Activated CD8-positive, alpha-beta memory T cell treated with anti-CD3 and anti-CD28 coated beads, Interleukin-2, amount 50 U/mL, for 24 hours (primary cell): ENCODE results near the gene MEIS3.
A peak's percentile ranks its signal among the peaks of the same experiment; 100 is the strongest.

Experiments used
- DNase-seq: peaks from one replicate; pipeline ENCODE4 v3.0.0-alpha.2; 2020; ENCODE audit errors: extremely low read depth

Gene MEIS3

GRCh38 chr19:47419030-47419783, at the start of gene MEIS3:
Gene MEIS3 (minus strand): TSS chr19:47419527. CDS start chr19:47419081, 446 bp downstream.
- DNase-seq, result no peak

GRCh38 chr19:47467914-47468313, 48.6 kb upstream of the MEIS3 start:
- DNase-seq, result no peak

- no peak for DNase-seq
Measured at GRCh38 chr19:47465957-47466356, 46.6 kb upstream of the MEIS3 start.

DNA sequence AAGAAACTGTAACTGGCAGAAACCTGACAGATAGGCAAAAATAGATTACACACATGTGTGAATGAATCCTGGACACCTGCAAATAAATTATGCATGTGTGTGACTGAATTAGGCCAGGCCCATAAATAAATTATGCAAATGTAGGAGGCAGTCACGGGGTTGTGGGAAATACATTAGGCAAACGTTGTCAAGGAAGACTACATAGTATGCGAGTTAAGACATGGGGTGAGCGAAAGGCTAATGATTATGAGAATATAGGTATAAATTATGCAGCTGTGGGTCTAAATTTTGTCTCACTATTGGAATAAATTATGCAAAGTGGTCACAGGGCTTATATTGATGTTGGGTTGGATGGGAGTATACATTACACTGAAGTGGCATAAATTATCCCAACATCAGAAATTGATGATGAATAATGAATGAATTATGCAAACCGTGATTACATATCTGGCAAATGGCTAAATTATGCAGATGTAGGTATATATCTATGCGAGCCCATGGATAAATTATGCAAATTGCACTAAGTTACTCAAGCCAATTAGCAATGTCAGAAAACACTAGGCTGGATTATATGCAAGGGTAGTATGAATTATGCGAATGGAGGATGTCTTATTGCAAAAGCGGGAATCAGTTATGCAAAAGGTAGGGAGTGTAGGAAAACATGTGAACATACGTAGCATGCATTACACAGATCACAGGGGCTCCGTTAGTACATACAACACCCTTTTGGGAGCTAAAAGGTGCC, 45.5 kb upstream of the MEIS3 start:
- no peak for DNase-seq

GRCh38 chr19:47461876-47462275, 42.5 kb upstream of the MEIS3 start:
- DNase-seq, result no peak

GRCh38 chr19:47459477-47459876, 40.1 kb upstream of the MEIS3 start:
- DNase-seq, result no peak

DNA sequence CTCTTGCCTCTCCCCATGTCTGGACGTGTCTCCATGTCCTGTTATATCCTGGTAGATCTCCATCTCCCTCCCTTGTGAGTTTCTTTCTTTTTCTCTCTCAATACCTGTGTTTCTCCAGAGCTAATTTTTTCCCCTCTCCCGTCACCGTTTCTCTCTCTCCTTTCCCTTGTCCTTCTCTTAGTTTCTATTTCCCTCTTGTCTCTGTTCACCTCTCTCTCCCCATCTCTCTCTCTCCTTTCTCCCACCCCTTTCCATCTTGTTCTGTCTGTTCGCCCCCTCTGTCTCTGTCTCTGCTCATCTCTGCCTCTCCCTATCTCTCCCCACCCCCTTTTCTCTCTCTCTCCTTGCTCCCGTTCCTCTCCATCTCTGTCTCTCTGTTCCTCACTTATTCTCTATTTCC, 39.3 kb upstream of the MEIS3 start:
- DNase-seq, result no peak

DNA sequence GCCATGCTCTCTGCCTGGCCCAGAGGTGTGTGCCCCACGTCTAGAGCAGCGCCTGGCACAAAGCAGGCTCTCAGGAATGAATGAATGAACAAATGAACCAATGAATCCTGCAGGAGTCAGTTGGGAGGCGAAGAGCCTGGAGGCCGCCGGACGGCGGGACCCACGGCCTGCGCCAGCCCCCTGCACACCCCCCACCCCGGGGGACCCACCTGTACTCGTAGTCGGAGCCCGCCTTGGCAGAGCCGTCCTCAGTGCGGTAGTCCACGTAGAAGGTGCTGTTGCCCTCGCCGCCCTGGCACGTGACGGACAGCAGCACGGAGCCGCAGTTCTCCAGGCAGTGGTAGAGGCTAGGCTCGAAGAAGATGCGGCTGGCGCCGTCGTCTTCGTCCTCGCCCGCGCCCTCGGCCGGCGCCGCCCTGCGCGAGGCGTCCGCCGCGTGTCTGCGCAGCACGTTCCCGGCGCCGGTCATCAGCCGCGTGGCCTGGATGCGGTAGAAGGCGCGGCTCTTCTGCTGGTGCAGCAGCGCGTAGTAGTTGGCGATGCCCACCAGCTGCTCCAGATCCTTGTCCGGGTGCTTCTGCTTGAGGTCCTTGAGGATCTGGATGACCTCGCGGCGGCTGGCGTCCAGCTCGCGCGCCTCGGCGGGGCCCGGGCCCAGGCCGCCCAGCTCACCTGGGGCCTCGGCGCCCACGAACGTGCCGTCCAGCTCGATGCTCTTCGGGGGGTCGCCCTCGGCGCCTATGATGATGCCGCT, 37.6 kb upstream of the MEIS3 start:
- no peak for DNase-seq

GRCh38 chr19:47450478-47450877, 31.2 kb upstream of the MEIS3 start:
- DNase-seq, result no peak

DNA sequence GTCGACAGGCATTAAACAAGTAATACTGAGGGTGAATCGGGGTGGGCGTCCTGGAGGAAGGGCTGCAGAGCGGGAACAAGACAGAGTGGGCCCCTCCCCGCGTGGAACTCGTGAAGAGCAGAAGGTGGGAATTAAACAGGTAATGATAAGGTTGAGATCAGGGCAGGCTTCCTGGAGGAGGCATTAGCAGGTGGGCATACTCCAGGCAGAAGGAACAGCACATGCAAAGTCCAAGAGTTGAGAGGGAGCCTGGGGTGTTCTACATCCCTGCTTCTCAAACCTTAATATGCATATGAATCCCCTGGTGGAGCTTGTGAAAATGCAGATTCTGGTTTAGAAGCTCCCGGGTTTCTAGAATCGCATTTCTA, 29.0 kb upstream of the MEIS3 start:
- DNase-seq, result no peak

DNA sequence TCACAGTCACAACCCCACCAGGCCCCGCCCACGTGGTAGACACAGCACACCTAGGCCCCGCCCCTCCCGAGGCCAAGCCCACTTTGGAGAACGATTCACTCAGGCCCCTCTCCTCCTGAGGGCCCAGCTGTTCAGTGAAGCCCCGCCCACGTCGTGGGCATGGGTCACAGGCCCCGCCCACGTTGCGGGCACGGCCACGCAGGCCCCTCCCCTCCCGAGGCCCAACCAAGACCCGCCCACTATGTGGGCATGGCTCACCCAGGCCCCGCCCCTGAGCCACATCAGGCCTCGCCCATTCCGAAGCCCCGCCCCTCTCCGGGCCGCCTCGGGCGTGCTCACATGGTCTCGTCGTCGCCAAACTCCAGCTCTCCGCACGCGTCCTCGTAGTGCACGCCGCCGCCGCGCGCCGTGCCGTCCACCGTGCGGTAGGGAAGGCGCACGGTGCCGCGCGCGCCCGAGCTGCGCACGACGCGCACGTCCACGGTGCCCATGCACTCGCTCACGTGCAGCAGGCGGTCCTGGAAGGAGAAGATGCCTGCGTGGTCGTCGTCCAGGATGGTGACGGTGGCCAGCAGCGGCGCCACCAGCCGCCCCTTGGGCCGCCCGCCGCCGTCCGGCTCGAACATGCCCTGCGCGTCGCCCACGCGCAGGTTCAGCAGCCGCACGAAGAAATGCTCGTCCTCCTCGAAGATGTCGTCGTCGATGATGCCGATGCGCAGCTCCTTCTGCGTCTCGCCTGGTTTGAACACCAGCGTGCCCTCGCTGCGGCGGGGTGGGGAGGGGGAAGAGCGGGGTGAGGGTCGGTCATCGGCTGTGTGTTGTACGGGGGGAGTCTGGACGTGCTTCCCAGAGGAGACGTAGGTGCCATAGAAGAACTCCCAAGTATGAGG, 28.4 kb upstream of the MEIS3 start:
- no peak for DNase-seq

GRCh38 chr19:47446534-47447469, 27.5 kb upstream of the MEIS3 start:
- DNase-seq, result no peak

DNA sequence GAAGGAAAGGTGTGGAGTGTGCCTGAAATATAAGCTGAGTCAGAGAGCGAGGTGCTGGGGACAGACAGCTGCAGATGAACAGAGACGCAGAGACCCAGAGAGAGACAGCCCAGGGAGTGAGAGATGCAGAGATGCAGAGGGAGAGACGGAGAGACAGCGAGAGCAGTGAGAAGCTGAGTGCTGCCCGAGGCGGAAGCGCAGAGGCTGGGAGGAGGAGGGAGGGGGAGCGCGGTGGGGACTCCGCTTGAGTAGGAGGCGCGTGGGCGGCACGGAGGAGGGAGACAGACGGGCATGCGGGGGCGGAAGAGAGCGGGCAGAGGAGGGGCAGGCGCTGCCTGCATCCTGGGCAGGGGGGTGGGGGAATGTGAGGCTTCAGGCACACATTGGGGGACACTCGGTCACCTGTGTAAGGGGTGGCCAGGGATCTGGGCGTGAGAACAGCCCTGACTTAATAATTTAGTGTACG, 26.6 kb upstream of the MEIS3 start:
- DNase-seq, result no peak

DNA sequence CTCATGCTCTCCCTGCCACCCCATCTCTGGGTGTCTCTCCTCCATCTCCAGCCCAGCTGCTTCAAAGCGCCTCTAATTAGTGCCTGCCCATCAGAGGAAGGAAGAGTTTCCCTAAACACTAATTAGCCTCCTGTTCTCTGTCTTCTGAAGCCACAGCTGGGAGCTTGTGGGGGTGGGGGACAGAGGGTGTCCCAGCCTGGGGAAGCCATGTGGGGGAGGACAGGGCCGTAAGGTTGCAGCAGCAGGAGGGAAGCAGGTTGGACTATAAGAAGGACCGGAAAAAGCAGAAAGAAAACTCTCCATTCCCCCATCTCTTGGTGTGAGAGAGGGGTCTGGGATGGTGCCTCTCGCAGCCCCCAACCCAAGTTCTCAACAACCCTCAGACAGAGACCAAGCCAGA, 26.2 kb upstream of the MEIS3 start:
- no peak for DNase-seq

- no peak for DNase-seq
Measured at GRCh38 chr19:47444388-47444821, 25.1 kb upstream of the MEIS3 start.

GRCh38 chr19:47443331-47443730, 24.0 kb upstream of the MEIS3 start:
- DNase-seq, result no peak

- no peak for DNase-seq
Measured at GRCh38 chr19:47438793-47439220, 19.5 kb upstream of the MEIS3 start.

DNA sequence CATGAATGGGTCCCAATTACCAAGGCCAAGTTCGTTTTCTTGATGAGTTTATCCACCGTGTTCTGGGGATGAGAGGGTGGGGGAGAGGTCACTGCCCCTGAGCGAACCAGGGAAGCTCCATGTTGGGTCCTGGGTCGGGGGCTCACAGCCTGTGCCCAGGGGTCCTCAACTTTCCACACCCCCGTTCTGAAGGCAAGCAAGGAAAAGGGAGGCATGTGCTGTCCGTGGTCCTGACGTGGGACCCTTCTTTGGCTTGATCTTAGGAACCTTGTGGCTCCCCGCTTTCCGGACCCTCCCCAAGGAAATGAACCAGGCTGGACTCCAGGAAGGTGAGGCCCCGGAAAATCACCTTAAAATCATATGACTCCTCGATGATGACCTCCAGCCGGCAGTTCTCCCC, 18.2 kb upstream of the MEIS3 start:
- DNase-seq, result no peak

DNA sequence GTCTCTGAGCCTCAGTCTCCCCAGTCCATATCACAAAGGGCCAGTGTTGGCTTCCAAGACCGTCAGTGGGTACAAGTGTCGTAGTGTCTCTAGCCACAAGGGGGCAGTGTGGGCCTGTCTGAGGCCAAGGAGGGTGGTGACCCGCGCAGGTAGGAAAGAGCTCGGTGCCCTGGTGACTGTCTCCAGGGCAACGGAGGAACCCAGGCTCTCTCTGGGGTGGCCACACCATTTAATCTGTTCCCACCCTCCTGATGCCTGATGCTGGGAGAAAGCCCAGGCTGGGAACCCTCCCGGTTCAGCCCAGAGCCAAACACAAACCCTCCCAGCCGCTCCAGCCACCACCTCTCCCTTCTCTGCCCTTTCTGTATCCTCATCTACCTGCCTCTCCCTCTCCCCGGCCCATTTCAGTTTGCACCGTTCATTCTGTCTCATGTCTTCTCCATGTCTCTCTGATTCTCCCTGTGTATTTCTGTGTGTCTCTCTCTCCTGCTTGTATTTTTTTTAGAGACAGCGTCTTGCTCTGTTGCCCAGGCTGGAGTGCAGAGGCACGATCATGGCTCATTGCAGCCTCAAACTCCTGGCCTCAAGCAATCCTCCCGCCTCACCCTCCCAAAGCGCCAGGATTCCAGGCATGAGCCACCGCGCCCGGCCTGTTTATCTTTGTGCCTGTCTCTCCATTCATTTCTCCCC, 17.5 kb upstream of the MEIS3 start:
- DNase-seq, result peak; percentile 69
